IPS-18a (cell line): Measurements from ENCODE around the gene TRAF7.
"Not testable (repeated sequence)": the region's sequence is repeated elsewhere in the genome, so short reads cannot be mapped to it uniquely, and the experiment has no call there.

Experiments used
- H3K27ac ChIP-seq: one replicate; pipeline ENCODE4 v1.5.1; 2013; ENCODE audit warnings: low read length
- H3K27me3 ChIP-seq: one replicate; pipeline ENCODE4 v1.6.1; 2013; ENCODE audit warnings: mild to moderate bottlenecking, low read length; ENCODE audit not compliant: control insufficient read depth, insufficient read depth
- H3K36me3 ChIP-seq: one replicate; pipeline ENCODE4 v1.6.1; 2013; ENCODE audit warnings: low read depth, low read length; ENCODE audit not compliant: control insufficient read depth
- H3K4me1 ChIP-seq: one replicate; pipeline ENCODE4 v1.6.1; 2013; ENCODE audit warnings: low read depth, low read length; ENCODE audit not compliant: control insufficient read depth
- H3K4me3 ChIP-seq: one replicate; pipeline ENCODE4 v1.5.1; 2013; ENCODE audit warnings: low read length
- H3K9ac ChIP-seq: one replicate; pipeline ENCODE4 v1.6.1; 2013; ENCODE audit warnings: mild to moderate bottlenecking, low read length, moderate library complexity
- H3K9me3 ChIP-seq: one replicate; pipeline ENCODE4 v1.6.1; 2013; ENCODE audit warnings: low read depth, low read length; ENCODE audit not compliant: control insufficient read depth

Gene TRAF7

DNA sequence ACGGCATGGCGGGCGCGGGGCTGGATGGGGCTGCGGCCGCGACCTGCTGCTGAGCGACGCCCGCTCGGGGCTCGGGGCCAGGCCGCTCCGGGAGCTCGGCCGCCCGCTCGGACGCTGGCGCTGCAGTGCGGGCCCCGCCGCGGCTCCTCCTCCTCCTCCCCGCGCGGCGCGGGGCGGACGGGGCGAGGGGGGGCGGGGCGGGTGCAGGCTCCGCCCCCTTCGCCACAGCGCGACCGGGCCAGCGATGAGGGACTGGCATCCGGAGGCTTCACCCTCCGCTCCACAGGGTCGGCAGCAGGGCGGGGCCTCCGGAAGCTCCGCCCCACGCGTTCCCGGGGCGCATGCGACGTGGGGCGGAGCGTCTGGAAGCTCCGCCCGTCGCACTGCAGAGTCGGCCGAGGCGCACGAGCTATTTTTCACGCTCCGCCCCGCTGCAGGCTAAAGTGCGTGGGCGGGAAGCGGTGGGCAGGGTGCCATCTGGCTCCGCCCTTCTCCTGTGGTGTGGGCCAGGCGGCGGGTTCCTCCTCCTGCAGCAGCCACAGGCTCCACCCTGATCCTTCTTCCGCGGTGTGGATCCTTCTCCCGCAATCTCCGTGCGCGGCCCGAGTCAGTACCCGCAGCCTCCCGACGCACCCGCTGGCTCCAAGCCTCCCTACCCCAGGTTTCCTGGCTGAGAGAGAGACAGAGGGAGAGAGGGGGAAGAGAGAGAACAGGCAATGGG lies 19.7 kb upstream of the TRAF7 start, which contains the start of gene PKD1:
Gene PKD1, minus strand, starts transcription at position 129 of the 721 bp plus-strand sequence. CDS start 209 bp downstream, outside the sequence.
- H3K27ac ChIP-seq, H3K9ac ChIP-seq, H3K36me3 ChIP-seq: not testable (repeated sequence)

DNA sequence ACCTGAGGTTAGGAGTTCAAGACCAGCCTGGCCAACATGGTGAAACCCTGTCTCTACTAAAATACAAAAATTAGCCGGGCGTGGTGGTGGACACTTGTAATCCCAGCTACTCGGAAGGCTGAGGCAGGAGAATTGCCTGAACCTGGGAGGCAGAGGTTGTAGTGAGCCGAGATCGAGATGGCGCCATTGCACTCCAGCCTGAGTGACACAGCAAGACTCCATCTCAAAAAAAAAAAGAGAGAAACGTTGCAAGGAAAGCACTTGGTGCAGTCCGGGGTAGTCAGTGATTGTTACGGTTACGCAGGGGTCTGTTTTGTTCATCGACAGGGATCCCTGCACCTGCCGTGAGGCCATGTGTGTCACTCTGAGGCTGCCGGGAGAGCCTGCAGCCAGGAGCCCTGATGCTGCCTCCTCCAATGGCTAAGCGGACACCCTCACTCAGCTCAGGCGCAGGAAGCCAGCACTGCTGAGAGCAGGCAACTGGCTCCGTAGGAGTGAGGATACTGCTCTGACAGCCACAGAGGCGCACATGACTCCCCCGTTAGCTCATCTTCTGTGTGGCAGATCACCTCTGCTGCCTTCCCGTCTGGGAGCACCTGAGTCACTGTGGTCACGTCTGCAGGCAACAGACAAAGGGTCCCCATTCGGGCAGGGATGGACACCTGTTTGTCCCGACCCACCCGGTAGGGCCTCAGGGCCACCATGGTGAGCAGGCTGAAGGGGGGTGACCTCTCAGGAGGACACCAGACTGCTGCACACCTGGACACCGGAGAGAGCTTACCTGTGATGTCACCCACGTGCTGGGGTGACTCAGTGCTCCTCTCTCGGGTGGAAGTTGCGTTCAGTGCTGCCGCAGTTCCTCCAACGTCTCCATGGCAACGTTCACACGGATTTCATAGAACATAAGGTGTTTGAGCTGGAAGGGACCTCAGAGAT lies 12.4 kb upstream of the TRAF7 start:
- Histone ChIP-seq H3K36me3 (no peaks in the 10 kb centered on the region), H3K9ac (no peak overlapping the region), H3K27me3 (no peaks in the 10 kb centered on the region), H3K4me1 (no peaks in the 10 kb centered on the region), H3K4me3 (no peak overlapping the region), H3K27ac (no peak overlapping the region), H3K9me3 (no peaks in the 10 kb centered on the region)

More for the DNA sequence above, 19.7 kb upstream of the TRAF7 start, which contains the start of gene PKD1:
- not testable (repeated sequence) for H3K27me3 ChIP-seq, H3K4me1 ChIP-seq, H3K9me3 ChIP-seq
- H3K4me3 ChIP-seq: peak within 1 kb of the TSS; percentile 49

DNA sequence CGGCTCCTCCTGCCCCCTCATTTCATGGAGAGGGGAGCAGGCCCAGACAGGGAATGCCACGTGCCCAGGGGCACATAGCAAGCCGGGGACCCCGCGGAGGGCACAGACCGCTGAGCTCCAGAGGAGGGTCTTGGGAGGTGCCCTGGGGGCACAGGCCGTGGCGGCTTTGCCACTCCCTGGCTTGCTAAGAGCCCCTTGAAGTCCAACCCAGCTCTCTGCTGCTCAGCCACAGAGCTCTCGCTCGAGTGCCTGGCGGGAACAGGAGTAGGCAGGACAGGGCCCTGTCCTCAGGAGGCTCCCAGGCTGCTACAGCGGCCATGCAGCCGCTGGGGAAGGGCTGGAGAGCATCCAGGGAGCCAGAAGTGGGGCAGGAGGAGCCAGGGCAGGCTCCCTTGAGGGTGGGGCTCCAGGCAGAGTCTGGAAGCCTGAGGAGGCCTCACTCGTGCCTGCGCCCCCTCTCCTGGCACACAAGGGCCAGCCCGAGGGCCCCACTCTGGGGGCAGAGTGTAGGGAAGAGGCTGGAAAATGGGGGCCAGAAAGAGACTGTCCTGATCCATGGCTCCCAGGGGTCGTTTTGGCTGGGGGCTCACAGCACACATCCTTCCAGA lies 11.6 kb upstream of the TRAF7 start:
- Histone ChIP-seq H3K9me3 (no peaks in the 10 kb centered on the region), H3K27ac (no peak overlapping the region), H3K27me3 (no peaks in the 10 kb centered on the region), H3K4me1 (no peaks in the 10 kb centered on the region), H3K9ac (no peak overlapping the region), H3K4me3 (no peak overlapping the region), H3K36me3 (no peaks in the 10 kb centered on the region)

DNA sequence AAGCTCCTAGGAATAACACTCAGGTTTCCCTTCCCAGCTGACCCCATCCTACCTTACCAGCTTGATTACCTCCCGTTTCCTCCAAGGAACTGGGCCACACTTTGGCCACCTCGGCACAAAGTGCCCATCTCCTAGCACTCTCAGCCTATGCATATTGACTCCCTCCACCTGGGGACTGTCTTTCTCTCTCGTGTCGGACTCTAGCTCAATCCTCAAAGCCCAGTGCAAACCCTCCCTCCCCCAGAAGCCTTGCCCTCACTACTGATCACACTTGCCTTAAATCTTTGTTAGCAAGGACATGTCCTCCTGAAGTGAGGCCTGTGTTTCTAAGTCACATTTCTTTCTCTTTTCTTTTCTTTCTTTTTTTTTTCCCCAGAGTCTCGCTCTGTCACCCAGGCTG lies 9.7 kb upstream of the TRAF7 start:
- no peak overlapping the region for H3K9ac ChIP-seq
- H3K27ac ChIP-seq: no peak overlapping the region
- H3K4me3 ChIP-seq: no peak overlapping the region
- H3K9me3 ChIP-seq: no peaks in the 10 kb centered on the region
- H3K27me3 ChIP-seq: no peaks in the 10 kb centered on the region
- no peaks in the 10 kb centered on the region for H3K36me3 ChIP-seq
- peaks cover 15% of the 10 kb centered on the region for H3K4me1 ChIP-seq

DNA sequence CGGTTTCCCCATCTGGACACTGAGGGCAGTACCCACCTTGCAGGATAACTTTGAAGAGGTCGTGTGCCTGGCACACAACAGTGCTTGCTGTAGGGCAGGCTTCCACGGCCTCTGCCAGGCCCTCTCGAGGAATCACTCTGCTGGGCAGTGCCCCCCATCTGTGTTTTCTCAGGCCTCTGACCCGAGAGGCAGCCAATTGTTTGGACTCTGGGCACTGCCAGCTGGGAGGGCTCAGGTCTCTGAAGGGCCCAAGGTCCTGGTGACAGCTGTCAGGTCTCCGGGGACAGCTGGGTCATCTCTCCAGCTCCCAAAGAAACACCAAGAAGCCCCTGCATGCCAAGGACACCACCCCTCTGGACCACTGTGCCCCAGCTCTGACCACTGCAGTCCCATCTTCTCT lies 8.2 kb upstream of the TRAF7 start:
- H3K27ac ChIP-seq: no peak overlapping the region

DNA sequence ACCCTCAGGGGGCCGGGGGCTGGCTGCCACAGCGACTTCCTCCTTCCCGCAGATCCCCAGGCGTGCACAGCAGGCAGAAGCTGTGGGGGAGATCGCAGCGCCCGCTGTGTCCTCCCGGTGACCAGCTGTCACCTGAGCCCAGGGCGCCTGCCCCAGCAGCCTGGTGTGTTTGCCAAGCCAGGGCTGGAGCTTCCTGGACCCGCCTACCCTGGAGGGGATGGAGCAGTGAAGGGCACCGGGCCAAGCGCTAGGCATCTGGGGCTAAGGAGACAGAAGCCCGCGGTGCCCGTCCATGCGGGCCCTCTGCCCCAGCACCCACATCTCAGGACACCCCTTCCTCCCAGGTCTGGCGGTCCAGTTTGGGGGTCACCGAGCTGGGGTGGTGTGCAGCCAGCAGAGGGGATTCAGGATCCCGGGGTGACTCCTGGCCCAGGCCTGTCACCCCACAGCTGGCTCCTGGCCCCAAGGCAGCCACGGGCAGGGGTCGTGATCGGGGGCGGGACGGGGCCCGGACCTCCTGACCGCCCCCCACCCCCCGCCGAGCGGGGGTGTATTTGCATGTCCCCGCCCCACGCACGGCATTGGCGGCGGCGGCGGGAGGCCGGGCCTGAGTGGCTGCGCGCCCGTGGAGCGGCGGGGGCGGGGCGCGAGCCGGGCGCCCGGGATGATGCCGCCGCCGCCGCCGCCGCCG lies 7.5 kb upstream of the TRAF7 start, which contains the start of gene RAB26:
Gene RAB26, plus strand, starts transcription at position 645 of the 691 bp plus-strand sequence. CDS start 159 bp downstream, outside the sequence.
- peaks cover 26% of the 10 kb centered on the region for H3K4me1 ChIP-seq
- H3K9me3 ChIP-seq: no peaks in the 10 kb centered on the region
- H3K27ac ChIP-seq: no peak within 1 kb of the TSS

More for the DNA sequence above, 8.2 kb upstream of the TRAF7 start:
- peaks cover 3% of the 10 kb centered on the region for H3K36me3 ChIP-seq
- H3K4me3 ChIP-seq: no peak overlapping the region
- no peaks in the 10 kb centered on the region for H3K9me3 ChIP-seq
- H3K9ac ChIP-seq: no peak overlapping the region
- peaks cover 22% of the 10 kb centered on the region for H3K4me1 ChIP-seq
- no peaks in the 10 kb centered on the region for H3K27me3 ChIP-seq

DNA sequence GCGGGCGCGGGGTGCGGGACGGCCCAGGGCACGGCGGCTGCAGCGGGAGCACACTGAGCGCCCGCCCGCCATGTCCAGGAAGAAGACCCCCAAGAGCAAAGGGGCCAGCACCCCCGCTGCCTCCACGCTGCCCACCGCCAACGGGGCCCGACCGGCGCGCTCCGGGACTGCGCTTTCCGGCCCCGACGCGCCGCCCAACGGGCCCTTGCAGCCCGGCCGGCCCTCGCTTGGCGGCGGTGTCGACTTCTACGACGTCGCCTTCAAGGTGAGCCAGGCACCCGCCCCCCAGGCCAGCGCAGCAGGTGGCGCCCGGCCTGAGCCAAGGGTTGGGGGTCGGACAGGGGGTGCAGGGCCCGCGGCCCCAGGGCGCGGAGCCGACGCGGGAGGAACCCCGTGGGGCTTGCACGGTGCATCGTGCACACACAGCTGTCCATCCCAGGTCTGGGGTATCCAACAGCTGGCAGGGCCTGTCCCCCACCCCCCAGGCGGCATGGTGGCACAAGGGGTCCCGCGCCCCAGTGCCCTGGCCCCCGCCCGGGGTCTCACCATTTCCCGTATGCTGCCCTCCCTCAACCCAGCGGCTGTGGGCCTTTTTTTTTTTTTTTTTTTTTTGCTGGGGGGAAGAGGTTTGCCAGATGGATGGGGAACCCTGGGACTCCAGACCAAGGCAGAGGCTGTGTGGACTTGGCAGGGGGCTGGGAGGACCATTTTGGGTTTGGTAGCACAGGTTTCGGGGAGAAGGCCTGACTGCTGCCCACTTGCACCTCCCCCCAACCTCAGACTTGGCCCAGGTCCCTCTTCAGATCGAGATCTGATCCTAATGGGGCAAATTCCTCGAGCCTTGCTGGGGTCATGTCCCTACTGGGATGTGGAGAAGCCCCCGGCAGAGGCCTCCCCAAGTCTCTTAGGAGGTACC lies 6.6 kb upstream of the TRAF7 start:
- peak overlapping the region; percentile 58 for H3K4me3 ChIP-seq
- no peak overlapping the region for H3K27ac ChIP-seq
- H3K4me1 ChIP-seq: peaks cover 28% of the 10 kb centered on the region
- no peaks in the 10 kb centered on the region for H3K27me3 ChIP-seq
- peak overlapping the region; percentile 53 for H3K9ac ChIP-seq
- peaks cover 14% of the 10 kb centered on the region for H3K36me3 ChIP-seq
- H3K9me3 ChIP-seq: no peaks in the 10 kb centered on the region

More for the DNA sequence above, 7.5 kb upstream of the TRAF7 start, which contains the start of gene RAB26:
- Histone ChIP-seq H3K4me3 (peak within 1 kb of the TSS; percentile 58), H3K36me3 (peaks cover 8% of the 10 kb centered on the region), H3K27me3 (no peaks in the 10 kb centered on the region), H3K9ac (peak within 1 kb of the TSS; percentile 53)

DNA sequence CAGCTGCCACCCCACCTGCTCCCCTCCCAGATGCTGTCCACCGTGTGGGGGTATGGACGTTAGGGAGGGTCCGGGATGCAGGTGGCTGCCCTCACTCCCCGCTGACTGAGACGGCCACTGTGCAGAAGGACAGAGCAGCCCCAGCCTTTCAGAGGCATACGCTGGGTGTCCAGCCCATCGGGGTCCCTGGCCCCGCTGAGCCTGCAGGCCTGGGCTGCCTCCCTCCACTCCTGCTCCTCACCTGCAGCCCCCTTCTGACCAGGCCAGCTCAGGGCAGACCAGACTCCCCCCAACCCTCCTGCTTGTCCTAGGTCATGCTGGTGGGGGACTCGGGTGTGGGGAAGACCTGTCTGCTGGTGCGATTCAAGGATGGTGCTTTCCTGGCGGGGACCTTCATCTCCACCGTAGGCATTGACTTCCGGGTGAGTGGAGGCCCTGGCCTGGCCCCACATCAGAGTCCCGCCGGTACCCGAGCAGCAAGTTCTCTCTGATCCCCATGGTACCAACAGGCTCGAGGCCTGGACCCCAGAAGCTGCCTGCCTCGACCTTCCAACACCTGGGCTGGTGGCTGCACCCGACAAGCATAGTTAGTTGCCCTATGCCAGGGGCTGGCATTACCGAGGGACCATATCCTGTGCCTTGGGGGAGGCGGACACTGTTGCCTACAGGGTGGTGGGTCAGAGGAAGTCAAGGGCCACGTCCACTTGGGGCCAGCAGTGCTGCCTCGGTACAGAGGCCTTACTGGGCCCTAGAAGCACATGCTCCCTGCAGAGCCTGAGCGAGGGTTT lies 5.8 kb upstream of the TRAF7 start:
- peak overlapping the region; percentile 53 for H3K9ac ChIP-seq
- no peak overlapping the region for H3K27ac ChIP-seq
- H3K4me3 ChIP-seq: peak overlapping the region; percentile 58
- no peaks in the 10 kb centered on the region for H3K27me3 ChIP-seq
- H3K4me1 ChIP-seq: peaks cover 28% of the 10 kb centered on the region
- H3K36me3 ChIP-seq: peaks cover 20% of the 10 kb centered on the region
- H3K9me3 ChIP-seq: no peaks in the 10 kb centered on the region

DNA sequence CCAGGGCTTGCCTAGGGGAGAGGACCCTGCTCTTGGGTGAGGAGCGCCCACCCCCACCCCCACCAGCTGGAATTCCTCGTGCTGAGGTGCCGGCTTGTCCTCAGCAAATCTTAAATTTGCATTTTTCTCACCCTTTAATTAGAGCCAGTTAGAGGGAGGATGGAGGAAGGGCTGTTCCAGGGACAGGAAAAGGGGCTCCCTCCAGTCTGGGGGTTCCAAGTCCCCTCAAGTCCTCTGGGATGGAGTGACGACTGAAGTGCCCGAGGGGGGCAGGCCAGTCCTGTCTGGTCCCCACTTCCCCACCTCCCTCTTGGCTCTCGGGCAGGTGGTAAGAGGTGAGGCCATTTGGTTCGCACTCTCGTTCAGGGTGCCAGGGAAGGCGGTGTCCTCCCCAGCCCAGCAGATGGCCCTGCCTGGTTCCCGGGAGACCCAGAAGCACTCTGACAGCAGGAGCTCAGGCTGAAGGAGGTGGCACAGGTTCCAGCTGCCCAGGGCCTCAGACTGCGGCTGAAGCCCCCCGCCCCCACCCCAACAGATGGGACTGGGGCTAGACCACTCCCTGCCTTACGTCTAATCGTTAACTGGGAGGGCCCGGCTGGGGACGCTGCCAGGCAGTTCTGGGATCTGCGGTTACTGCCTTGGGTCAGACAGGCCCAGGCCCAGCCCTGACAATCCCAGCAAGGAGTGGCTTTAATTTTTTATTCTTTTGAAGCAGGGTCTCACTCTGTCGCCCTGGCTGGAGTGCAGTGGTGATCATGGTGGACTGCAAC lies 5.0 kb upstream of the TRAF7 start:
- Histone ChIP-seq H3K9me3 (no peaks in the 10 kb centered on the region), H3K36me3 (peaks cover 20% of the 10 kb centered on the region), H3K27me3 (no peaks in the 10 kb centered on the region), H3K4me1 (peaks cover 28% of the 10 kb centered on the region), H3K27ac (peak overlapping the region; percentile 30), H3K9ac (peak overlapping the region; percentile 53), H3K4me3 (peak overlapping the region; percentile 58)
